ENCODE data around the gene SKIDA1.
"Not testable (repeated sequence)": the region's sequence is repeated elsewhere in the genome, so short reads cannot be mapped to it uniquely, and the experiment has no call there.

SKIDA1 gene

GRCh38 chr10:21525367-21526187 is at the start of gene SKIDA1:
Gene SKIDA1, minus strand, starts transcription at chr10:21525682. Its CDS starts 7,860 bp downstream, at chr10:21517822.
- DNase-seq (ENCODE audit: low read depth, low spot score) = peak; percentile 94

GRCh38 chr10:21574514-21574913 is 49.0 kb upstream of the SKIDA1 start:
- DNase-seq (ENCODE audit: low read depth, low spot score) = not testable (repeated sequence)

- no peak for DNase-seq (ENCODE audit: low read depth, low spot score)
Measured at GRCh38 chr10:21572578-21572977, 47.1 kb upstream of the SKIDA1 start.

- no peak for DNase-seq (ENCODE audit: low read depth, low spot score)
Measured at GRCh38 chr10:21570761-21571521, 45.5 kb upstream of the SKIDA1 start.

DNA sequence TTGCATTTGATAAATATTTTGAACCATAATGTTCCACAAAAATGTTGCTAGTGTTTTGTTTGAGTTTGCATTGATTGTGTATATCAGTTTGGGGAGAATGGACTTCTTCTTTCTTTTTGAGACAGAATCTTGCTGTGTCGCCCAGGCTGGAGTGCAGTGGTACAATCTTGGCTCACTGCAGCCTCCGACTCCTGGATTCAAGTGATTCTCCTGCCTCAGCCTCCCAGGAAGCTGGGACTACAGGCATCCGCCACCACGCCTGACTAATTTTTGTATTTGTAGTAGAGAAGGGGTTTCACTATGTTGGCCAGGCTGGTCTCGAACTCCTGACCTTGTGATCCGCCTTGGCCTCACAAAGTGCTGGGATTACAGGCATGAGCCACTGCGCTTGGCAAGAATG is 33.5 kb upstream of the SKIDA1 start:
- not testable (repeated sequence) for DNase-seq (ENCODE audit: low read depth, low spot score)

DNA sequence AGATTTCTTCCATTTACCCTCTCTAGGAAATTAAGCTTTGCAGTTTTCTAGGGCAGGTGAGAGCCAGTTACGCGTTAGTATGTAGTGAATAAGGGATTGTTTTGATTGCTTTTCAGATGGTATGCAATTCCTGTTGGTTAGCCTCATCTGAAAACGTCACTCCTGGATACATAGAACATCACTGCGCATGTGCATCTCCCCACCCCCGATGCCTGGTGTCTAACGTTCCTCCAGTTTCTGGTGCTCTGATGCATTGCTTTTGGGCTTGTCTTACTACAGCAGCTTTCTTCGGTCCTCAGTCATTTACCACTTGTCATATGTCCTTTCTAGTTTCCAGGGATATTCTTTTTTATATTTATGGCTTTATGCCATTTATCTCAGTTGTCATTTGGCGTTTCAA is 31.0 kb upstream of the SKIDA1 start:
- DNase-seq (ENCODE audit: low read depth, low spot score) = no peak

- DNase-seq (ENCODE audit: low read depth, low spot score) = no peak
Measured at GRCh38 chr10:21552638-21553037, 27.2 kb upstream of the SKIDA1 start.

DNA sequence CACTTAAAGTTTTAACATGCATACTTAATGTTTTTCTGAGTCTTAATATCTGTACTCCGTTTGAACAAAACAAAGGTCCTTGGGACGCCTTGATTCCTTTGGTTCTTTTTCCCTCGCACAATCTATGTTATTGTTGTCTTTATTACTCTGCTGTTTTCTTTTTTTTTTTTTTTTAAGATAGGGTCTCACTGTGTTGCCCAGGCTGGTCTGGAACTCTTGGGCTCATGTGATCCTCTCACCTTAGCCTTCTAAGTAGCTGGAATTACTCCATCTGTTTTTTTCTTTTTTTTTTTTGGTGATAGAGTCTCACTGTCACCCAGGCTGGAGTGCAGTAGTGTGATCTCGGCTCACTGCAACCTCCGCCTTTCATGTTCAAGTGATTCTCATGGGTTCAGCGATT is 21.8 kb upstream of the SKIDA1 start:
- DNase-seq (ENCODE audit: low read depth, low spot score) = no peak

DNA sequence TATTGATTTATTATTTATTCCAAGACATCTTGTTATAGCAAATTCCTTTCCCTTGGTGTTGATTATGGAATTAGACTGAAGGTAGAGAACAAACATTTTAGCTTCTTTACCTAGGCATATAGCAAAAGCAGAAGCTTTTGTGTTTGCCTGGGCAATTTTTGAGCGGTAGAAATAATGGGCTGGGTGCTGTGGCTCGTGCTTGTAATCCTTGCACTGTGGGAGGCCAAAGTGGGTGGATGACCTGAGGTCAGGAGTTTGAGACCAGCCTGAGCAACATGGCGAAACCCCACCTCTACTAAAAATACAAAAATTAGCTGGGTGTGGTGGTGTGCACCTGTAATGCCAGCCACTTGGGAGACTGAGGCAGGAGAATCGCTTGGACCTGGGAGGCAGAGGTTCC is 15.2 kb upstream of the SKIDA1 start:
- not testable (repeated sequence) for DNase-seq (ENCODE audit: low read depth, low spot score)

GRCh38 chr10:21536874-21537273 is 11.4 kb upstream of the SKIDA1 start:
- DNase-seq (ENCODE audit: low read depth, low spot score) = no peak

DNA sequence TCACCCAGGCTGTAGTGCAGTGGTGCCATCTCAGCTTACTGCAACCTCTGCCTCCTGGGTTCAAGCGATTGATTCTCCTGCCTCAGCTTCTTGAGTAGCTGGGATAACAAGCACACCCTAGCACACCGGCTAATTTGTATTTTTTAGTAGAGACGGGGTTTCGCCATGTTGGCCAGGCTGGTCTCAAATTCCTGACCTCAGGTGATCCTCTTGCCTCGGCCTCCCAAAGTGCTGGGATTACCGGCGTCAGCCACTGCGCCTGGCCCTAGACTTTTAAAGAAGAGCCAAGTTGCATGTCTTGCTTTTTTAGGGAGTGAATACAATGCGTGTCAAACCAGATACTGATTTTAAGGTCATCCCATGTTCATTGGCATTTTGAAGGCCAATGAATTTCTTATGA is 10.5 kb upstream of the SKIDA1 start:
- not testable (repeated sequence) for DNase-seq (ENCODE audit: low read depth, low spot score)

DNA sequence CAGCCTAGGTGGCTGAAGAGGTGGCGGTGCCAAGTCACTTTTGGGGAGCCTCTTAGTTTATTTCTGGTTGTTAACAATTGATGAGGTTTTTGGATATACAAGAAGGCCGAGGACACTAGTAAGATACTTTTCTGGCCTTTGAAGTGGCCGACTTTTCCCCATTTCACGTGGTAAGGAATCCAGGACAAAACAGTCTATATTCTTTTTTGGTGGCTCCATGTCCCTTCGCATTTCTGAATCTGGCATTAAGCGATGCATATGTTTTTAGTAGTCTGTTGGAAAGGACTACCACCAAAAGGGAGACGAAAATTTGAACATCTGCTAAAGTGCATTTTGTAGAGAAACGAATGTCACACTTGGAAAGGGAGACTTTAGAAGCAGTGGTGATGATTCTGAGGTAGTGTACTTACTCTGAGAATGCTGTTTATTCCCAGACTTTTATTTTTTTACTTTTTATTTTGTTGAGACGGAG is 10.0 kb upstream of the SKIDA1 start:
- no peak for DNase-seq (ENCODE audit: low read depth, low spot score)

- peak; percentile 64 for DNase-seq (ENCODE audit: low read depth, low spot score)
Measured at GRCh38 chr10:21534604-21535493, 9.4 kb upstream of the SKIDA1 start.

GRCh38 chr10:21534280-21534586 is 8.8 kb upstream of the SKIDA1 start:
- DNase-seq (ENCODE audit: low read depth, low spot score) = no peak

DNA sequence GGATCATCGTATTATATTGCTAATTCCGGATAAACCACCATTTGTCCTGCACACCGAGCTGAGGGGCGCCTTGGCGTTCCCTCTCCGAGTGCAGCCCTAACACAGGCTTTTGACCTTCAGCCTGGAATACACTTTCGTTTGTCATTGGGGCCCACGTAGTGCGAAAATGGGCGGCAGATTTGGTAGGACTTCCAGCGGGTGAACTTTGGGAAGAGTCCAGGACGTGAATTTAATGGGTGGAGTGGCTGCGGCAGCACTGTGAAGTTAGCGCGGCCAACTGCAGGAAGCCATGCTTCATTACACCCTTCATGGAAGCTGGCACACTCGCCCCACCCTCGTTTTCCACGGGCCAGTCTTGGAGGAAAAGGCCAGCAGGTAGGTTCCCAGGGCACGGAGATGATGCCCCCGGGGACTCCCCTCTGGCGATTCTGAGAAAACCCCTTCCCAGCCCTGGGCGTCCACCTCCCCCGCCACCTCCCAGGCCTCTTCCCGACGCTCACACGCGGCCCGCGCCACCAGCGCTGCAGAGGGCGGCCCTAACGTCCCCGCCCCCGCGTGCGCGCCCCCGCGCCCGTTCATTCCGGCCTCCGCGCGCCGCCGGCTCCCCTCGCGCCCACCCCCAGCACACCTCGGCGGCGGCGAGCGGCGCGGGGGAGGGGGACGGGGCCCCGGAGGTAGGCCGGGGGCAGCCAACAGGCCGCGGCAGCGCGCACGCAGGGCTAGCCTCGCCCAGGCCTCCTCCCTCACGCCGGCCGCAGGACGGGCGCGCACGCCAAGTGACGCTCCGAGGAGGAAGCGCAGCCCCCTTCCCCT is 8.2 kb upstream of the SKIDA1 start, which contains the start of gene MLLT10:
Gene MLLT10 (plus strand): TSS at position 766 of the 813 bp plus-strand sequence. CDS start 413 bp downstream, outside the sequence.
- DNase-seq (ENCODE audit: low read depth, low spot score) = peak; percentile 92

- DNase-seq (ENCODE audit: low read depth, low spot score) = no peak
Measured at GRCh38 chr10:21532694-21533466, 7.4 kb upstream of the SKIDA1 start.

GRCh38 chr10:21531164-21531563 is 5.7 kb upstream of the SKIDA1 start:
- no peak for DNase-seq (ENCODE audit: low read depth, low spot score)

GRCh38 chr10:21530641-21531040 is 5.2 kb upstream of the SKIDA1 start:
- DNase-seq (ENCODE audit: low read depth, low spot score) = no peak

DNA sequence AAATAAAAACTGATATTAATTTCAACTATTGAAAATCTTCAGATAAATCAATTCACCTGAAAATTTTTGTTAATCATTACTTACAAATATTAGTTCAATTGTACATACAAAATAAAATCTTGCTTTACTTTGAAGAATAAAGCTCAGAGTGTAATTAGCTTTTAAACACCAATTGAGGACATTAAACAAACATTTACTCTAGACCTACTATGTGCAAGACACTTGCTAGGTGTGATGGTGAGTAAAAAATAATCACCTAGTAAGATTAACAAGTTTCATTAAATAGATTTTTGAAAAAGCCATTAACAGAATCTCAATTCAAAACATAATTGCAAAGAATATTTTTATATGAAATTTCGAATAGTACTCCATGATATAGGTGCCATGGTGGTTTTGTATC is 4.7 kb upstream of the SKIDA1 start:
- no peak for DNase-seq (ENCODE audit: low read depth, low spot score)
